ENCODE measurements around the gene EHF. TPM values are rescaled to one million over a fixed set of nuclear protein-coding genes. Genes with fewer than 3 reads are reported as not detected.

Gene EHF
- total RNA-seq, 2 donors from 2014 or later: 164 to 332 TPM

GRCh38 chr11:34621876-34622275, 983 bp downstream of the EHF start:
- TF ChIP-seq POLR2AphosphoS5 (IDR thresholded peaks at IDR 0.05) (peak; percentile 10), POLR2A (IDR thresholded peaks at IDR 0.05) (no peak)
- peak overlapping the region; percentile 90 to 94 for H3K27ac ChIP-seq
- peaks cover 12% of the 10 kb centered on the region for H3K4me1 ChIP-seq (replicated peaks)
- H3K9me3 ChIP-seq: no peaks in the 10 kb centered on the region
- H3K4me3 ChIP-seq: peak overlapping the region; percentile 44 to 51
- no peaks in the 10 kb centered on the region for H3K27me3 ChIP-seq (replicated peaks; ENCODE audit: insufficient read depth)
- intact Hi-C loops (cut with DNase I): no loop called here
- 49% methylated on average over 2 of the region's 2 CpGs for whole genome bisulfite sequencing
- no peak for DNase-seq (ENCODE audit: low spot score)
- no peaks in the 10 kb centered on the region for H3K36me3 ChIP-seq

DNA sequence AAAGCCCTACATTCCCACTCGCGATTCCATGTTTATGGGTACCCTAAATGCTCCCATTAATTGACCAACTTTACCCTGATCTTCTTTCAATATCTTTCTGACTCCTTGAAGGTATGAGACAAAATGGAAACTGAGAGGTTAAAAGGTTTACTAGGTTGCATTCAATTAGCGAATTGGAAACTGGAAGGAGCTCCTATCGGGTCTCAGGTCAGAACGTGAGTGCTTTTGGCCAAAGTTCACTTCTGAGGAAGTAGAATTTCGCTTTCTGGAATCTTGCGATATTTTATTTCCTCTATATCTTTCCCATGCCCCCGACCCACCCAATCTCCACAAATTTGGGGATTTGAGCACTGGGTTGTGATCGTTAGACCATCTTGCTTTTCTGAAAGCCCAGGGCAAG, 2.6 kb downstream of the EHF start:
- TF ChIP-seq, protein P1, sequence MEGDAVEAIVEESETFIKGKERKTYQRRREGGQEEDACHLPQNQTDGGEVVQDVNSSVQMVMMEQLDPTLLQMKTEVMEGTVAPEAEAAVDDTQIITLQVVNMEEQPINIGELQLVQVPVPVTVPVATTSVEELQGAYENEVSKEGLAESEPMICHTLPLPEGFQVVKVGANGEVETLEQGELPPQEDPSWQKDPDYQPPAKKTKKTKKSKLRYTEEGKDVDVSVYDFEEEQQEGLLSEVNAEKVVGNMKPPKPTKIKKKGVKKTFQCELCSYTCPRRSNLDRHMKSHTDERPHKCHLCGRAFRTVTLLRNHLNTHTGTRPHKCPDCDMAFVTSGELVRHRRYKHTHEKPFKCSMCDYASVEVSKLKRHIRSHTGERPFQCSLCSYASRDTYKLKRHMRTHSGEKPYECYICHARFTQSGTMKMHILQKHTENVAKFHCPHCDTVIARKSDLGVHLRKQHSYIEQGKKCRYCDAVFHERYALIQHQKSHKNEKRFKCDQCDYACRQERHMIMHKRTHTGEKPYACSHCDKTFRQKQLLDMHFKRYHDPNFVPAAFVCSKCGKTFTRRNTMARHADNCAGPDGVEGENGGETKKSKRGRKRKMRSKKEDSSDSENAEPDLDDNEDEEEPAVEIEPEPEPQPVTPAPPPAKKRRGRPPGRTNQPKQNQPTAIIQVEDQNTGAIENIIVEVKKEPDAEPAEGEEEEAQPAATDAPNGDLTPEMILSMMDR (IDR thresholded peaks at IDR 0.05): no peak
- TF ChIP-seq POLR2AphosphoS5 (IDR thresholded peaks at IDR 0.05) (no peak), POLR2A (IDR thresholded peaks at IDR 0.05) (no peak)
- DNase-seq (ENCODE audit: low spot score): no peak
- H3K27ac ChIP-seq: peak overlapping the region; percentile 90 to 94
- WGBS: 62% methylated on average over 9 of the region's 9 CpGs
- no peaks in the 10 kb centered on the region for H3K36me3 ChIP-seq
- no peaks in the 10 kb centered on the region for H3K27me3 ChIP-seq (replicated peaks; ENCODE audit: insufficient read depth)
- no peaks in the 10 kb centered on the region for H3K9me3 ChIP-seq
- H3K4me3 ChIP-seq: peak overlapping the region; percentile 44 to 51
- intact Hi-C loops (cut with DNase I): no loop called here
- H3K4me1 ChIP-seq (replicated peaks): peaks cover 12% of the 10 kb centered on the region

- Histone ChIP-seq H3K9me3 (no peaks in the 10 kb centered on the region), H3K4me1 (replicated peaks) (peaks cover 12% of the 10 kb centered on the region), H3K4me3 (peak overlapping the region; percentile 44 to 51), H3K36me3 (no peaks in the 10 kb centered on the region), H3K27ac (peak overlapping the region; percentile 90 to 94), H3K27me3 (replicated peaks; ENCODE audit: insufficient read depth) (no peaks in the 10 kb centered on the region)
- WGBS: 80% methylated on average over 10 of the region's 10 CpGs
- TF ChIP-seq, protein P1 (IDR thresholded peaks at IDR 0.05): no peak
- peak; percentile 41 for TF ChIP-seq POLR2AphosphoS5 (IDR thresholded peaks at IDR 0.05)
- peak; percentile 27 for TF ChIP-seq POLR2A (IDR thresholded peaks at IDR 0.05)
- DNase-seq (ENCODE audit: low spot score): peak; percentile 68
- intact Hi-C loops (cut with DNase I): no loop called here
Observed at GRCh38 chr11:34624069-34624468, 3.2 kb downstream of the EHF start.

DNA sequence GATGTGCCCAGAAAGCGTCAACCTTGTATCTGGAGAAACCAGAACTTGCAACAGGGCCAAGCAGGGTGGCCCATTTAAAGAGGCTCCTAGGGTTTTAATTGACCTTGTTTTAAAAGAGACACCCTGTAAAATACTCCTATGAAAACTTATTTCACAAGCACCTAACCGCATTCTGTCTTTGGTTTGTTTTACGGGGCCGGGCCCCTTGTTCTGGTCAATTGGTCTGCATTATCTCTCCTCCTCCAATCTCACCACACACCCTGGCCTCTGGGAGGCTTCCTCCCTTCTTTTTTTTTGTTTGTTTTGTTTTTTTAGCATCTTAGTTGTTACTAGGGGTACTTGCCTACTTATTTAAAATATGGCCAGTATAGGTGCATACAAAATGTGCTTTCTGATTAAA, 4.7 kb downstream of the EHF start:
- Histone ChIP-seq H3K4me3 (peak overlapping the region; percentile 44 to 51), H3K27ac (peak overlapping the region; percentile 90 to 94), H3K9me3 (no peaks in the 10 kb centered on the region), H3K36me3 (no peaks in the 10 kb centered on the region), H3K27me3 (replicated peaks; ENCODE audit: insufficient read depth) (no peaks in the 10 kb centered on the region), H3K4me1 (replicated peaks) (peaks cover 3% of the 10 kb centered on the region)
- TF ChIP-seq, protein P1 (IDR thresholded peaks at IDR 0.05): no peak
- no peak for TF ChIP-seq POLR2AphosphoS5 (IDR thresholded peaks at IDR 0.05)
- TF ChIP-seq POLR2A (IDR thresholded peaks at IDR 0.05): no peak
- DNase-seq (ENCODE audit: low spot score): no peak
- 38% methylated on average over 4 of the region's 4 CpGs for WGBS
- intact Hi-C loops (cut with DNase I): no loop called here

DNA sequence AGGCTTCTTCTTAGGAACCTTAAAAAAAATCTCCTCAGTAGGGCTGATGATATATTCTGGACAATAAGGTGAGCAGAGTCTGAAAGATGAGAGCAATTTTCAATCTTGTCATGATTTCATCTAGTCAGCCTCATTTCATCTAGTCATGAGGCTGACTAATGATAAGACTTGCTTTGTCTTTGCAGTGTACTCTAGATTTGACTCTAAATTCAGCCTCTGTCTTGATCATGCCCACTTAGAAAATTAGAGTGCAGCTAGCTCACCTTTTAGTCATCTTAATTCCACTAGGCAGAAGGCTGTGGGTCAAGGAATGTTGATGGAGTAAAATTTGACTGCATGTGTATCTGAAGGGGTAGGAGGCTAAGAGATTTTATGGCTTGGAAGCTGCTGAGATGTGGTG, 5.5 kb downstream of the EHF start:
- Histone ChIP-seq H3K27ac (peak overlapping the region; percentile 90 to 94), H3K4me1 (replicated peaks) (peaks cover 3% of the 10 kb centered on the region), H3K27me3 (replicated peaks; ENCODE audit: insufficient read depth) (no peaks in the 10 kb centered on the region), H3K36me3 (no peaks in the 10 kb centered on the region), H3K9me3 (no peaks in the 10 kb centered on the region), H3K4me3 (peak overlapping the region; percentile 6 to 44)
- no peak for DNase-seq (ENCODE audit: low spot score)
- intact Hi-C loops (cut with DNase I): no loop called here
- TF ChIP-seq POLR2A (IDR thresholded peaks at IDR 0.05): no peak
- TF ChIP-seq POLR2AphosphoS5 (IDR thresholded peaks at IDR 0.05): peak; percentile 5

DNA sequence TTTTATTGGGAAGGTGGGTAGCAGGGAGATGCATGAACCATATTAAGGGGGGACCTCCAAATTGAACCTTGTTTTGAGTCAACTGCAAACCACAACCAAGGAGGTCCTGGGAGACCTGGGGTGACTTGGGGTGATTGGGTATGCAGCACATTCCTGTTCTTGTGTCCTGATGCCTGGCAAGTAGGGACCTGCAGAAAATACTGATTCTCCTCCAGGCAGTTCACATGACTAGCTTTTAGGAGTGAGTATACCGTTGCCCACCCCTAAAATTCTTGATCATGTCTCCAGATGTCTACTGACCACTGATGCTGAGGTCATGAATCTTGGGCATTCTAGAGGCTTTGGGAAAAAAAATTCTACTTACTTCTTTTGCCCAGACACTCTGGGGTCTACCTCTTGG, 6.3 kb downstream of the EHF start:
- no peaks in the 10 kb centered on the region for H3K9me3 ChIP-seq
- peaks cover 3% of the 10 kb centered on the region for H3K4me1 ChIP-seq (replicated peaks)
- no peak for TF ChIP-seq POLR2A (IDR thresholded peaks at IDR 0.05)
- TF ChIP-seq, protein P1 (IDR thresholded peaks at IDR 0.05): no peak
- TF ChIP-seq POLR2AphosphoS5 (IDR thresholded peaks at IDR 0.05): no peak
- H3K4me3 ChIP-seq: peak overlapping the region in 1 of 2 donors; percentile 44
- WGBS: 64% methylated on average over 1 of the region's 1 CpG
- H3K27me3 ChIP-seq (replicated peaks; ENCODE audit: insufficient read depth): no peaks in the 10 kb centered on the region
- intact Hi-C loops (cut with DNase I): no loop called here
- no peak for DNase-seq (ENCODE audit: low spot score)
- H3K36me3 ChIP-seq: no peaks in the 10 kb centered on the region
- peak overlapping the region; percentile 90 to 94 for H3K27ac ChIP-seq

All from prostate gland (tissue), 2 donors.